Activated T-cell treated with anti-CD3 and anti-CD28 coated beads for 4 hours (primary cell): ENCODE results near the gene RRP9.

Experiments
- DNase-seq: peaks from one replicate; pipeline ENCODE4 v3.0.0-alpha.2; 2020

Gene RRP9

DNA sequence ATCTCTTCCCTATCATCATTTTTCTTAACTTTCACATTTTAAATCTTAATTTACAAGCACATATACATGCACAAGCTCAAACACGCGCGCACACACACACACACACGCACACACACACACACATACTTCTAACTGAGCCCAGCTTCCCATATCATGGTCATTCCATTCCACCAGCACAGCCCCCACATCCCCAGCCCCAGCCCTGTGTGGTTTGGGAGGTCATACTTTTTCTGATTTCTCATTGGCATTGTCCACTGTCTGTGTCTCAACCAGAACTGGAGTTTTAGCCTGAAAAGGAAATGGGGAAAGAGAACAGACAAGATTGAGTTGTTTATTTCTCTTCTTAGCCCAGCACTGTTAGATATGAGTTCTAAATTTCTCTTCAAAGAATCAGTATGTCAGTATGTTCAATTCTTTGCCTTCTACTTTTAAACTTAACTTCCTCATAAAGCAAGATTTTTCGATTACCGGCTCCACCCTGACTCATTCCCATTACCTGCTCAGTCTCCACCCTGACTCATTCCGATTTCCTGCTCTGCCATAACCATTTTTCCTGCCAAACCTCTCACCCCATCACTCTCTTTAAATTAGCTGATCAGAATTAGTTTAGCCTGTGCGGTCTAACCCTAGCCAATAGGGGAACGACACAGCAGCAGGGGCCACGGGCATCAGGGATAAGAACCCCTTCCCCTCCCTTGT is 44.9 kb downstream of the RRP9 start:
- no peak for DNase-seq

DNA sequence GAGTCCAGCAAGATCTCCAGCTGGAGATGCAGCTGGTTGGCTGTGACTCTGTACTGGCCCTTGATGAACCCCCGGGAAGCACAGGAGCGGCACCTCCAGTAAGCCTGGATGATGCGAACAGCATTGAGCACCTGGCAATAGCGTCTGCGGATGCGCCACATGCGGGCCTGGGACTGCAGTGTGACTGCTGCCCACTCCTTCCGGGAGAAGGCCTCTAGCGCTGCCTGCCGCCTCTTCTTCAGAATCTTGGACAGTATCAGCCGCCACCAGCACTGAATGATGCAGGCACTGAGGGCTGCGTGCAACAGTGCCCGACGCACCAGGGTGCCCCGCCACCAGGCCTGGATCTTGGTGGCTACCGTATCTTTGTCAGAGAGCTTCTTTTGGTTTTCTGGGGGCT is 46.8 kb downstream of the RRP9 start:
- no peak for DNase-seq

DNA sequence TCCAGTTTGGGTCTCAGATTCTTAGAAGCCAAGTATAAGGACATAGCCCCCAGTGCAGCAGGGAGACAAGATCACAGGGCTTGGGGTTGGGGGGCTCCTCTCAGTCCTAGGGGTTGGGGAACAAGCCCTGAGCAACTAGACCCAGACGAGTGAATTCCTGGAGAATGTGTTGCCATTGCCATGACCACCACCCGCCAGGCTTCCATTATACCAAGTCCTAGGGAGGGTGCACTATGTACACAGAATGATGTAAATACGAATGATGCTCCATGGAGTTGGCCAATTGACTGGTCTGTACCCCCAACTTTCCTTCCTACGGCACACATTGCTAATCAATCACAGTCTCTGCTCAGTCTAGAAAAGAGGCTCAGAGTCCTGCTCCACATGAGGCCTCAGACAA is 47.3 kb downstream of the RRP9 start:
- DNase-seq, result no peak

DNA sequence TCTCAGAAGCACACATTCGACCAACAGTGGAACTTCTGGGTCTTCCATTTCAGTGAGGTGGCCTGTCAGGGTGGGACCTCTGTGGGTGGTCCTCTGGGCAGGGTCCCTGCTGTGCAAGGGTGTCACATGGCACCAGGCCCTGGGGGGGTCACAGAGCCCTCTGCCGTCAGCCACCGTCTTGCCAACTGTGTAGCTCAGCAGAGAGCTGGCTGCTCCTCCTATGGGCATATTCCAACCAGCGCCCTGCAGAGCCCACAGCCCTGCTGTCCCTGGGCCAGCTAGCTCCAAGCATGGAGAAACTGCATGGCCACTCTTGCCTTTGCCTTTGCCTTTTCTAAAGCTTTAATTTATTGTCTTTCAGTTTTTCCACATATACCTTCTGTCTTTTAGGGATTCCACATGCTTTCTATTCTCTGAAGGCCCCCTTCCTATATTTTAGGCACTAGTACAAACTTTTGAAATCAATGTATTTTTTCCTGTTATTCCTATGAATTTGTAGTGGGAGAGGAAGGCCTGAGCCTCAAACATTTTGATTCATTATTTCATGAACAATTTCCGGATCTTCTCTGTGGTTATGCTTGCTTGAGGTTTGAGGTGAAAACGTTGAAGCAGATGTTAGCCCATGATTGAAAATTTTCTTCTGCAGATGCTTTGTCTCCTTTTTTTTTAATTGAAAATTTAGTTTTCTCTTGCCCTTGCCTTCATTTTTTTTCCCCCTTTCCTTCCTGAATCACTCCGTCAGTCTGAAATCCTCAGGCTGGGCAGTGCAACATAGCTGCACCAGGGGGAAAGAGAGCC is 50.3 kb downstream of the RRP9 start:
- no peak for DNase-seq

DNA sequence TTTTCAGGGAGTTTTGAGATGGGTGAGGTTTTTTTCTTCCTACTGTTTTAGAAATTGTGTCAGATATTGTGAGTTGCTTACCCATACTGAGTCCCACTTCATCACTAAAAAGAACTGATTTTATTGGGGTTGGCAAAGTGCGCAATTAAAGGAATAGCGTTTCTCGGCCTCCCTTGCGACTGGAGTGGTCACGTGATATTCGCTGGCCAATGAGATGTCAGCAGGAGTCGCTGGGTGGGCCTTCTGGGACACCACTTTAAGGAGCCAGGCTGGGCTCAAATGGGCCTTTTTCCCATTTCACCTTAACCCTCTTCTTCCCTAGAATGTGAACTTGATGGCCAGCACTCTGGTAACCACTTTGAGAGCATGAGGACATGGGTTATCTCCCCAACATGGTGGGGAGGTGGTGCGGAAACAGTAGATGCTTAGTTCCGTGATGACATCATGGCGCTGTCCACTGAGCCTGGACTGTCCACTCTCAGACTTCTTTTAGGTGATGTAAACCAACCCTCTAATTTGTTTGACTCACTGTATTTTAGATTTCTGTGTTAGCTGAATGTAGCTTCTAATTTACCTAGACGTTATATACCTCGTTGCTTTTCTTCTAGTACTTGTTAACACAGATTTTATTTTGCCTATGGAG is 53.1 kb downstream of the RRP9 start:
- DNase-seq, result no peak

DNA sequence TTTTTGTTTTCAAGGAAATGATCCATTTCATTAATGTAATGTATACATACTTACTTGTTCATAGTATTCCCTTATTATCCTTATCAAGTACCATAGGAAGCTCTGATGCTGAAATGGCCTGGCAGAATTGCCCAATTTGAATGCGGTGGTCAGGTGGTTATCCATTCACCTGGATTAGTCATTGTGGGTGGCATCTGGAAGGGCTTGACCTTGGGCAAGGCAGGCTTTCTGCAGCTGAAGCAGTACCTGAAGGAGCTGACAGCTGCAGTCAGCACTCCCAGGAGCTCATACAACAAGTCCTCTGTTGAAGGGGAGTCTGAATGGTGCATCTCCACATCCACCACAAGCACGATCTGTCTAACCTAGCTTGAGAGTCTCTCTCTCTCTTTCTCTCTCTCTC is 54.1 kb downstream of the RRP9 start:
- DNase-seq, result no peak

DNA sequence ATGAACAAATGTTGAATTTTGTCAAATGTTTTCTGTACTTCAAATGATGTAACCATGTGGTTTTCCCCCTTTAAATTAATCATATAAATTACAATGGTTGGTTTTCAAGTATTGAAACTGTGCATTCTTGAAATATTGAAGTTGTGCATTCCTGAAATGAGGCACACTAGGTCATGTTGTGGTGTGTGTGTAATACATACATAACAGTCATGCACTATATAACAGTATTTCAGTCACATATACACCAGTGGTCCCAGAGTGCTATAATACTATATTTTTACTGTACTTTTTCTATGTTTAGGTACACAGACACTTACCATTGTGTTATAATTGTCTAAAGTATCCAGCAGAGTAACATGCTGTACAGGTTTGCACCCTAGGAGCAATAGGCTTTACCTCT is 55.3 kb downstream of the RRP9 start:
- DNase-seq, result no peak
